ENCODE results near the gene MAP3K4.

Gene MAP3K4

DNA sequence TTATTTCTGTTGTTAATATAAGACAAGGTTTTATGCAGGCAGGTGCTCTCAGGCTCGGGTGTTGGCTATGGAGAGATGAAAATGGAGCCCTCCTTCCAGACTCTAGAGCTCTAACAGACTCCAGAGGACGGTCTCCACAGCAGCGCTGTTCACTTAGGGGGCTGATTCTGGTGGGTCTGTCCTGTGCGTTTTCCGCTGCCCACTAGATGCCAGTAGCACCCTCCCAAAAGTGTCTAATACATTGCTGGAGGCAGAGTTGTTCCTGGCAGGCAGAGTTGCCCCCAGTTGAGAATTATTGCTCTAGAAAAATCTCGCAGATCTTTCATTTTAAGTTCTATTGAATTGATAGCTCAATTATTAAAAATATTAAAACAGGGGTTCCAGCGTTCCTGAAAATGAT, 109.9 kb downstream of the MAP3K4 start:
- peak; percentile 7 for TF ChIP-seq CTCF (IDR thresholded peaks at IDR 0.05; ENCODE audit: insufficient read depth, low read depth, low read length, missing control alignments)
- no peak overlapping the region for H3K4me3 ChIP-seq (ENCODE audit: low read depth, low read length)
- no peak for DNase-seq (ENCODE audit: low read depth)

DNA sequence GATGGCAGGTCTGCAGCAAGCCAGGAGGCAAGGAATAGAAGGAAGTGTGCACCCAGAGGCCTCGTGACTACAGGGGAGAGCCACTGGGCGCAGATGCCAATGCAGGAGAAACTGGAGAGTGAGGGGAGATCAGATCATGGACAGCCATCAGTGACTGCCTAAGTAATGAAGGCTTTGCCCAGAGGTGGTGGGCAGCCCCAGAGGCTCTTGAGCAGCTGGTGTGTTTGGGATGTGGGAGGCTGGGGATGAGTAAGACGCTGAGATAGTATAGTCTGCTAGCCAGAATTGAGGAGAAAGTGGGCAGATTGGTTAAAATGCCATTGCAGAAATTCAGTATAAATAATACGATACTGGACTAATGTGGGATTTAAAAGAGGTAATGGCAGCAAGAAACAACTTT, 111.9 kb downstream of the MAP3K4 start:
- no peak for DNase-seq (ENCODE audit: low read depth)
- no peak for TF ChIP-seq CTCF (IDR thresholded peaks at IDR 0.05; ENCODE audit: insufficient read depth, low read depth, low read length, missing control alignments)
- no peak overlapping the region for H3K4me3 ChIP-seq (ENCODE audit: low read depth, low read length)

- H3K4me3 ChIP-seq (ENCODE audit: low read depth, low read length) = no peak overlapping the region
- no peak for DNase-seq (ENCODE audit: low read depth)
- TF ChIP-seq CTCF (IDR thresholded peaks at IDR 0.05; ENCODE audit: insufficient read depth, low read depth, low read length, missing control alignments) = no peak
Observed at GRCh38 chr6:161104966-161105365, 113.4 kb downstream of the MAP3K4 start.

DNA sequence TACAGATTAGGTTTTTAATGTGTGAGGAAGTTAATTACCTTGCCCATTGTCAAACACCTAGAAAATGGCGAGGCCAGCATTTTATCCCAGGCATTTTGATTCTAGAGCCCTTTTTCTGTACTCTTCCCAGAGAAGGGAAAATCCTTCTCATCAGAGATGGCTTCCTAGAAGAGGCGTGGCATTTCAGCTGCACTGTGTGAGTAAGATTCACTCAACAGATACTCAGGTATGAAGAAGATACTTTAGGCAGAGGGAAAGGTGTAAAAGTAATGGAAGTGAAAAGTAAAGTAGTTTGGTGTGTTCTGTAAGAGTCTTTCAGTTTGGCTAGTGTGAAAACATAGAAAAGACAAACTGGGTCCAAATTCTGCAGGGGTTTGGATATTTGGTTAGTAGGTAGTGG, 113.8 kb downstream of the MAP3K4 start:
- no peak for DNase-seq (ENCODE audit: low read depth)
- TF ChIP-seq CTCF (IDR thresholded peaks at IDR 0.05; ENCODE audit: insufficient read depth, low read depth, low read length, missing control alignments) = no peak
- no peak overlapping the region for H3K4me3 ChIP-seq (ENCODE audit: low read depth, low read length)

DNA sequence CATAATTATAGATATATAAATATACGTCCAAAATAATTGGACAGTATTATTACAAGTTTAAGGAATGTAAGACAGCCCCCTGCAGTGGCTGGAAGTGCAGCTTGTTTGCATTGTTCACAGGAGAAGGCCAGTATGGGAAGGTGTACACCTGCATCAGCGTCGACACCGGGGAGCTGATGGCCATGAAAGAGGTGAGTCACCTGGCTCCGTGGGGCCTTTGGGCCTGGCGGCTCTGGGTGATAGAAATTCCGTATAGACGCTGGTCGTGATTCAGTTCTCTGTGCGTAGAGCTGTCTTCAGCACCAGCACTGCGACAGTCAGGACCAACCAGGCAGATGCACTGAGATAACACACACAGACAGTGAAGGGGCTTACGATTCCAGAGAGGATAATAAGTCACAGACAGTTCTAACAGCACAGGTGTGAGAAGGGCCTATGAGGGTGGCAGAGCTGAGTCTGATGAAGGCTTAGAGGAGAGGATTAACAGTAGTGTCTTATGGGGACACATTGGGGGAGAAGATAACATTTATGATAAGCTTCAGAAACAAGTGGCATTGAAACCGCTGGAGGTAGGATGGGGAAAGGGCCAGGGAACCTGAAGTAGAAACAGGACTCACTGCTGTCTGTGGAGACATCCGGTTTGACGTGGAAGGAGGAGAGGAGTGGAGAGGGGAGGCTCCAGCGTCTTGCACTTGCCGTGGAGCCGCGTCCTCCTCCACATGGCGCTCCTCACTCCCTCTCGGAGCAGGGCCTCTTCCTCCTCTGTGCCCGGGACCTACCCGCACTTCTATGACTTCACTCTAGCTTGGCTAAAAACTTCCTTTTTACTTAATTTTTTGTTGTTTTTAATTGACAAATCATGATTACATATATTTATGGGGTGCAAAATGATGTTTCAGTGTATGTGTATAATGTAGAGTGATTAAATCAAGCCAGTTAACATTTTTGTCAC, 116.5 kb downstream of the MAP3K4 start:
- no peak for DNase-seq (ENCODE audit: low read depth)
- H3K4me3 ChIP-seq (ENCODE audit: low read depth, low read length) = no peak overlapping the region
- no peak for TF ChIP-seq CTCF (IDR thresholded peaks at IDR 0.05; ENCODE audit: insufficient read depth, low read depth, low read length, missing control alignments)

DNA sequence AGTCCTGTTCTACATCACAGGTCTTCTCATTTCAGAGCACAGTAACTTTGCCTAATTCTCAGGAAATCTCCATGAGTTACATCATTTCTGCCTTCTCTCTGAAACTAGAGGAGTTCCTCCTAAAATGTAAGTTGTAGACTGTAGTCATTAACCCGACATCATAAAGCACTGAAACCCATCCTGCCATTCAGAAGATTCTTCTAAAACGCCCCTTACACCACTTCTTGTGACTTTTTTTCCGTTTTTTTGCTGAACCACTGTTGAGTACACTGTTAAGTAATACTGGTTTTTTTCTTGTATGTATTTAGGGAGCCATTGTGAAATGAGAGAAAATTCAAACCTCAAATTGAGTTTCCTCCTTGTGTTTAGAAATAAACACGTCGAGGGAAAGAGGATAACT, 117.3 kb downstream of the MAP3K4 start:
- no peak for DNase-seq (ENCODE audit: low read depth)
- no peak for TF ChIP-seq CTCF (IDR thresholded peaks at IDR 0.05; ENCODE audit: insufficient read depth, low read depth, low read length, missing control alignments)
- H3K4me3 ChIP-seq (ENCODE audit: low read depth, low read length) = no peak overlapping the region

DNA sequence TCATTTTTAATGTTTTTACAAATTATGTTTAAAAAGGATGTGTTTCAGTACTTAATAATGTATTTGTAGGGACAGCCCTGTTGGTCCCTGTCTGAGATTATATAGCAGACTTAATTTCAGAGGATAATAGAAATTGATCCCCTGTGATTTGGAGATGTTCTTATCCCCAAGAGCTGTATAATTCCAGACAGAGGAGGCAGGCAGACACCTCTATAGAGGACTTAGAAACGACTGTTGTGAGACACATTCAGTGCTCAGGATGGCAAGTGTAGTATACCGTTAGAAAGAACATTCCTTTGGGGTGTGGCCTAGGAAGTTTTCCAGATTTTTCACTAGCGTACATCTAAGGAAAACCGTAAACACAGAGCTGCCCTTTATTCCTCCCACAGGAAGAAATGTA, 117.8 kb downstream of the MAP3K4 start:
- no peak for DNase-seq (ENCODE audit: low read depth)
- no peak overlapping the region for H3K4me3 ChIP-seq (ENCODE audit: low read depth, low read length)
- TF ChIP-seq CTCF (IDR thresholded peaks at IDR 0.05; ENCODE audit: insufficient read depth, low read depth, low read length, missing control alignments) = no peak

All from GM12865 (cell line).